Neural cell (in vitro differentiated cells): ENCODE results near the gene SLC2A13. TPM values are rescaled to one million over a fixed set of nuclear protein-coding genes. Genes with fewer than 3 reads are reported as not detected.

Source experiments
- H2AFZ ChIP-seq: fragments of 200-600, 300-800 bp; sonication (generic), shearing (Covaris generic); 2 replicates; pipeline ENCODE4 v1.6.0; 2014; ENCODE audit warnings: low read depth, mild to moderate bottlenecking, antibody characterized with exemption, low read length, moderate library complexity
- H3F3A ChIP-seq: fragments of 200-600 bp; shearing (Covaris generic); 2 replicates; pipeline ENCODE4 v1.6.1; 2016; ENCODE audit warnings: mild to moderate bottlenecking, moderate library complexity, mixed read lengths, antibody characterized with exemption, low read length; ENCODE audit not compliant: insufficient read depth, poor library complexity, severe bottlenecking
- H3K27ac ChIP-seq: fragments of 200-600, 300-800 bp; sonication (generic), shearing (Covaris generic); 2 replicates; pipeline ENCODE4 v1.5.1; 2014; ENCODE audit warnings: mild to moderate bottlenecking, low read length, moderate library complexity
- H3K27me3 ChIP-seq: fragments of 300-800, 200-600 bp; sonication (generic), shearing (Covaris generic); 2 replicates; pipeline ENCODE4 v1.6.0; 2014; ENCODE audit warnings: mild to moderate bottlenecking, low read depth, low read length, moderate library complexity; ENCODE audit not compliant: insufficient read depth
- H3K36me3 ChIP-seq: fragments of 300-800, 200-600 bp; sonication (generic), shearing (Covaris generic); 2 replicates; pipeline ENCODE4 v1.5.1; 2014; ENCODE audit warnings: mild to moderate bottlenecking, antibody characterized with exemption, low read length, moderate library complexity; ENCODE audit not compliant: insufficient read depth
- H3K4me2 ChIP-seq: fragments of 300-800, 200-600 bp; sonication (generic), shearing (Covaris generic); 2 replicates; pipeline ENCODE4 v1.6.0; 2014; ENCODE audit warnings: mild to moderate bottlenecking, low read length
- H3K4me3 ChIP-seq: fragments of 300-800, 200-600 bp; sonication (generic), shearing (Covaris generic); 2 replicates; pipeline ENCODE4 v1.5.1; 2014; ENCODE audit warnings: mild to moderate bottlenecking, low read length, moderate library complexity
- H3K79me2 ChIP-seq: fragments of 200-600 bp; shearing (Covaris generic); replicated peaks from 2 replicates; pipeline ENCODE4 v1.6.0; 2014; ENCODE audit warnings: mild to moderate bottlenecking, low read length, moderate library complexity; ENCODE audit not compliant: insufficient read depth
- H3K9ac ChIP-seq: fragments of 300-800, 200-600 bp; sonication (generic), shearing (Covaris generic); 2 replicates; pipeline ENCODE4 v1.6.1; 2016; ENCODE audit warnings: mild to moderate bottlenecking, low read length, mixed read lengths
- H3K9me2 ChIP-seq: fragments of 200-600 bp; shearing (Covaris generic); 2 replicates; pipeline ENCODE4 v1.6.1; 2016; ENCODE audit warnings: mild to moderate bottlenecking, low read length, mixed read lengths; ENCODE audit not compliant: insufficient read depth
- H3K9me3 ChIP-seq: fragments of 200-600, 300-800 bp; sonication (generic), shearing (Covaris generic); 2 replicates; pipeline ENCODE4 v1.6.1; 2016; ENCODE audit warnings: mild to moderate bottlenecking, mixed run types, low read length, moderate library complexity, mixed read lengths
- H4K20me1 ChIP-seq: fragments of 200-600 bp; shearing (Covaris generic); 2 replicates; pipeline ENCODE4 v1.6.1; 2016; ENCODE audit warnings: mild to moderate bottlenecking, mixed run types; ENCODE audit not compliant: insufficient read depth
- CTCF ChIP-seq: fragments of 450-650 bp; IDR thresholded peaks from 2 replicates; pipeline ENCODE4 v1.5.1; 2014; ENCODE audit warnings: antibody characterized with exemption, mild to moderate bottlenecking, moderate library complexity; ENCODE audit not compliant: poor library complexity, severe bottlenecking
- EP300 ChIP-seq: fragments of 450-650 bp; conservative IDR thresholded peaks from 2 replicates; pipeline ENCODE4 v1.6.1; 2014; ENCODE audit warnings: antibody characterized with exemption, mild to moderate bottlenecking, moderate library complexity; ENCODE audit not compliant: poor library complexity, severe bottlenecking
- EZH2 ChIP-seq: fragments of 200-600, 300-800 bp; shearing (Covaris generic), sonication (generic); IDR thresholded peaks from 2 replicates; pipeline ENCODE4 v1.6.1; 2014; ENCODE audit warnings: antibody characterized with exemption, low read length, borderline replicate concordance, mild to moderate bottlenecking; ENCODE audit not compliant: insufficient read depth, poor library complexity, severe bottlenecking
- MXI1 ChIP-seq: fragments of 450-650 bp; conservative IDR thresholded peaks from 2 replicates; pipeline ENCODE4 v1.6.1; 2014; ENCODE audit warnings: antibody characterized with exemption, mild to moderate bottlenecking; ENCODE audit not compliant: poor library complexity, severe bottlenecking
- POLR2AphosphoS5 ChIP-seq: IDR thresholded peaks from 2 replicates; pipeline ENCODE4 v1.6.1; 2012
- RAD21 ChIP-seq: fragments of 450-650 bp; conservative IDR thresholded peaks from 2 replicates; pipeline ENCODE4 v1.6.1; 2014; ENCODE audit warnings: antibody characterized with exemption, mild to moderate bottlenecking, moderate library complexity
- REST ChIP-seq: IDR thresholded peaks from 2 replicates; pipeline ENCODE4 v1.6.1; 2012; ENCODE audit warnings: borderline replicate concordance
- SMC3 ChIP-seq: fragments of 450-650 bp; conservative IDR thresholded peaks from 2 replicates; pipeline ENCODE4 v1.6.1; 2014; ENCODE audit warnings: antibody characterized with exemption, mild to moderate bottlenecking, moderate library complexity; ENCODE audit not compliant: poor library complexity
- TAF1 ChIP-seq: IDR thresholded peaks from 2 replicates; pipeline ENCODE4 v1.6.1; 2012; ENCODE audit warnings: low read depth
- polyA plus RNA-seq: library from polyadenylated mRNA; depleted of rRNA; stranded (reverse); fragments of >200 nt; gene quantifications from 2 replicates; pipeline ENCODE4 v1.2.3, GENCODE V29; 2014

Gene SLC2A13
- polyA plus RNA-seq, 1 donor from 2014 or later, result 10.7 TPM

- no peak overlapping the region for H3K4me3 ChIP-seq
- no peaks in the 10 kb centered on the region for H3K9me2 ChIP-seq
- H2AFZ ChIP-seq, result no peak overlapping the region
- H3F3A ChIP-seq, result no peaks in the 10 kb centered on the region
- H3K27ac ChIP-seq, result no peak overlapping the region
- no peaks in the 10 kb centered on the region for H4K20me1 ChIP-seq
- H3K27me3 ChIP-seq, result no peaks in the 10 kb centered on the region
- no peak overlapping the region for H3K4me2 ChIP-seq
- no peaks in the 10 kb centered on the region for H3K9me3 ChIP-seq
- no peaks in the 10 kb centered on the region for H3K36me3 ChIP-seq
- TF ChIP-seq RAD21, result no peak
- no peak for TF ChIP-seq CTCF
- no peak for TF ChIP-seq POLR2AphosphoS5
- TF ChIP-seq MXI1, result no peak
- no peak for TF ChIP-seq TAF1
- H3K79me2 ChIP-seq, result no peaks in the 10 kb centered on the region
- H3K9ac ChIP-seq, result no peak overlapping the region
Observed at GRCh38 chr12:39805651-39806050, 300.2 kb downstream of the SLC2A13 start.

- Histone ChIP-seq H4K20me1 (no peaks in the 10 kb centered on the region), H3K9me3 (no peaks in the 10 kb centered on the region), H3K9ac (no peak overlapping the region), H3F3A (no peaks in the 10 kb centered on the region), H3K27ac (no peak overlapping the region), H3K79me2 (no peaks in the 10 kb centered on the region), H2AFZ (no peak overlapping the region), H3K4me2 (no peak overlapping the region), H3K36me3 (no peaks in the 10 kb centered on the region), H3K4me3 (no peak overlapping the region), H3K27me3 (no peaks in the 10 kb centered on the region), H3K9me2 (no peaks in the 10 kb centered on the region)
- TF ChIP-seq MXI1 (no peak), POLR2AphosphoS5 (no peak), EZH2 (no peak), REST (no peak), RAD21 (no peak), CTCF (no peak), EP300 (no peak), SMC3 (no peak), TAF1 (no peak)
Observed at GRCh38 chr12:39804898-39805297, 301.0 kb downstream of the SLC2A13 start.
